Upper lobe of left lung (tissue), 4 donors: ENCODE results near the gene CPN1.

ENCODE experiments used
- EP300 ChIP-seq, 4 donors: sonication (generic); formaldehyde crosslinking; IDR thresholded peaks; one replicate each; pipeline ENCODE4 v1.5.1; 2017; ENCODE audit warnings: antibody characterized with exemption in 4 of 4, control low read depth in 2 of 4
- POLR2A ChIP-seq, 4 donors: fragments of 450-650 bp; IDR thresholded peaks; one replicate each; pipeline ENCODE4 v1.5.1; 2016 to 2017; ENCODE audit warnings: antibody characterized with exemption in 4 of 4, mild to moderate bottlenecking in 2 of 4
- POLR2AphosphoS5 ChIP-seq, 2 donors: sonication (generic); formaldehyde crosslinking; IDR thresholded peaks; one replicate each; pipeline ENCODE4 v1.5.1; 2017; ENCODE audit warnings: antibody characterized with exemption in 2 of 2
- TF ChIP-seq, protein P1 (sequence below), 6 experiments: fragments of 450-650 bp in 4 of 6; fragments of 200-600 bp in 2 of 6; sonication (generic) in 2 of 6; IDR thresholded peaks; one replicate each; pipeline ENCODE4 v1.5.1; 2016 to 2019; ENCODE audit warnings: antibody characterized with exemption in 6 of 6

DNA sequence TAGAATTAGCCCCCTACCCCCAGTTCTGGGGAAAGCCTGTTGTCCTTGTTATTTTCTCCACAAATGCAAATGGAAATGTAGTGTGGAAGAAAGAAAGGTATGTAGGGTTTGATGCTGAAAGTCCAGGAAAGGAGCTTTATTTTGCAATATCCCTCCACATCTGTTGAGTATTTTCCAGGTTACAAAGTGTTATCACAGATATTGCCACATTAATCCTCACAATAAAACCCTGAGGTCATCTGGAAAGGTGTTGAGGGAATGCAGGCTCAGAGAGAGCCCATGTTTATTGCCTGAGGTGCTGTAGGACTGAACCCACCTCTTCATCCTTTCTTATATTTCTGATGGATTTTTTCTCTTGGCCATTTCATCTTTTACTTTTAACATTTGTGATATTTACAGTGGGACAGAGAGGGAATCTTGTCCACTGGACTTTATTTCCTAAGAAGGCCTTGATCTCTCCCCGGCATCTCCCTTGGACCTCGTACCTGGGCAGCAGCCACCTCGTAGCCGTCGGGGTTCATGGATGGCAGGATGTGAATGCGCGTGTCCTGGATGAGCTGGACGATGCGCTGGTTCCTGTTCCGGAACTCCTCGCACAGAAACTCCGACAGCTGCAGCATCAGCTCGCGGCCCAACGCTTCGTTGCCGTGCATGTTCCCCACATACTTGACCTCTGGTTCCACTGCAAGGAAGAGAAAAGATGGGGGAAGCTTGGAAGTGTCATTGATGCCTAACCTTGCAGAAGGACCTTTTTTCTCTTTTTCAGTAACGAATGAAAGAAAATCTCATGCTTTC, 6.0 kb downstream of the CPN1 start:
- TF ChIP-seq, protein P1, sequence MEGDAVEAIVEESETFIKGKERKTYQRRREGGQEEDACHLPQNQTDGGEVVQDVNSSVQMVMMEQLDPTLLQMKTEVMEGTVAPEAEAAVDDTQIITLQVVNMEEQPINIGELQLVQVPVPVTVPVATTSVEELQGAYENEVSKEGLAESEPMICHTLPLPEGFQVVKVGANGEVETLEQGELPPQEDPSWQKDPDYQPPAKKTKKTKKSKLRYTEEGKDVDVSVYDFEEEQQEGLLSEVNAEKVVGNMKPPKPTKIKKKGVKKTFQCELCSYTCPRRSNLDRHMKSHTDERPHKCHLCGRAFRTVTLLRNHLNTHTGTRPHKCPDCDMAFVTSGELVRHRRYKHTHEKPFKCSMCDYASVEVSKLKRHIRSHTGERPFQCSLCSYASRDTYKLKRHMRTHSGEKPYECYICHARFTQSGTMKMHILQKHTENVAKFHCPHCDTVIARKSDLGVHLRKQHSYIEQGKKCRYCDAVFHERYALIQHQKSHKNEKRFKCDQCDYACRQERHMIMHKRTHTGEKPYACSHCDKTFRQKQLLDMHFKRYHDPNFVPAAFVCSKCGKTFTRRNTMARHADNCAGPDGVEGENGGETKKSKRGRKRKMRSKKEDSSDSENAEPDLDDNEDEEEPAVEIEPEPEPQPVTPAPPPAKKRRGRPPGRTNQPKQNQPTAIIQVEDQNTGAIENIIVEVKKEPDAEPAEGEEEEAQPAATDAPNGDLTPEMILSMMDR (IDR thresholded peaks at IDR 0.05) = no peak
- TF ChIP-seq POLR2A (IDR thresholded peaks at IDR 0.05) (no peak), EP300 (IDR thresholded peaks at IDR 0.05) (no peak), POLR2AphosphoS5 (IDR thresholded peaks at IDR 0.05) (no peak)
